Fibroblast of the aortic adventitia (primary cell): Measurements from ENCODE around the gene SLIT3. TPM values are rescaled to one million over a fixed set of nuclear protein-coding genes. Genes with fewer than 3 reads are reported as not detected.

Experiments
- DNase-seq: peaks from one replicate; pipeline ENCODE4 v3.0.0-alpha.2; 2010; ENCODE audit warnings: low read depth
- H3K4me3 ChIP-seq: 2 replicates; pipeline ENCODE4 v1.5.1; 2011; ENCODE audit warnings: low read depth, mild to moderate bottlenecking, control low read depth, low read length, moderate library complexity
- CTCF ChIP-seq: IDR thresholded peaks from 2 replicates; pipeline ENCODE4 v1.5.1; 2011; ENCODE audit warnings: mild to moderate bottlenecking, low read length, control low read depth, inconsistent platforms; ENCODE audit not compliant: insufficient read depth
- total RNA-seq: library from RNA; depleted of rRNA; stranded (reverse); fragments of >200 nt; gene quantifications from 2 replicates; pipeline ENCODE4 v1.2.3, GENCODE V29; 2012; ENCODE audit warnings: low replicate concordance

The SLIT3 gene
- total RNA-seq, 1 donor: 65.3 TPM

GRCh38 chr5:168809218-168809617 is 491.7 kb downstream of the SLIT3 start:
- no peak for TF ChIP-seq CTCF
- DNase-seq: no peak
- no peak overlapping the region for H3K4me3 ChIP-seq

GRCh38 chr5:168808051-168808616 is 492.8 kb downstream of the SLIT3 start:
- no peak for TF ChIP-seq CTCF
- peak; percentile 10 for DNase-seq

GRCh38 chr5:168807287-168807686 is 493.7 kb downstream of the SLIT3 start:
- no peak for TF ChIP-seq CTCF
- DNase-seq: peak; percentile 17
- H3K4me3 ChIP-seq: no peak overlapping the region

More at GRCh38 chr5:168808051-168808616, 492.8 kb downstream of the SLIT3 start:
- no peak overlapping the region for H3K4me3 ChIP-seq

GRCh38 chr5:168803541-168803940 is 497.4 kb downstream of the SLIT3 start:
- no peak for DNase-seq
- TF ChIP-seq CTCF: no peak
- no peak overlapping the region for H3K4me3 ChIP-seq

- no peak for DNase-seq
- H3K4me3 ChIP-seq: no peak overlapping the region
- no peak for TF ChIP-seq CTCF
Observed at GRCh38 chr5:168802337-168802736, 498.6 kb downstream of the SLIT3 start.

GRCh38 chr5:168801567-168801966 is 499.4 kb downstream of the SLIT3 start:
- no peak for TF ChIP-seq CTCF
- no peak overlapping the region for H3K4me3 ChIP-seq
- no peak for DNase-seq

GRCh38 chr5:168800701-168801100 is 500.2 kb downstream of the SLIT3 start:
- DNase-seq: no peak
- no peak for TF ChIP-seq CTCF
- H3K4me3 ChIP-seq: no peak overlapping the region
